Measurements from ENCODE around the gene ZC3H6. TPM values are rescaled to one million over a fixed set of nuclear protein-coding genes. Genes with fewer than 3 reads are reported as not detected.

The ZC3H6 gene
- total and polyA plus RNA-seq, 2 of the 13 experiments (the other 11 are each of a cell fraction or from before 2014, with no cell fraction given), result 0.71 to 0.93 TPM

DNA sequence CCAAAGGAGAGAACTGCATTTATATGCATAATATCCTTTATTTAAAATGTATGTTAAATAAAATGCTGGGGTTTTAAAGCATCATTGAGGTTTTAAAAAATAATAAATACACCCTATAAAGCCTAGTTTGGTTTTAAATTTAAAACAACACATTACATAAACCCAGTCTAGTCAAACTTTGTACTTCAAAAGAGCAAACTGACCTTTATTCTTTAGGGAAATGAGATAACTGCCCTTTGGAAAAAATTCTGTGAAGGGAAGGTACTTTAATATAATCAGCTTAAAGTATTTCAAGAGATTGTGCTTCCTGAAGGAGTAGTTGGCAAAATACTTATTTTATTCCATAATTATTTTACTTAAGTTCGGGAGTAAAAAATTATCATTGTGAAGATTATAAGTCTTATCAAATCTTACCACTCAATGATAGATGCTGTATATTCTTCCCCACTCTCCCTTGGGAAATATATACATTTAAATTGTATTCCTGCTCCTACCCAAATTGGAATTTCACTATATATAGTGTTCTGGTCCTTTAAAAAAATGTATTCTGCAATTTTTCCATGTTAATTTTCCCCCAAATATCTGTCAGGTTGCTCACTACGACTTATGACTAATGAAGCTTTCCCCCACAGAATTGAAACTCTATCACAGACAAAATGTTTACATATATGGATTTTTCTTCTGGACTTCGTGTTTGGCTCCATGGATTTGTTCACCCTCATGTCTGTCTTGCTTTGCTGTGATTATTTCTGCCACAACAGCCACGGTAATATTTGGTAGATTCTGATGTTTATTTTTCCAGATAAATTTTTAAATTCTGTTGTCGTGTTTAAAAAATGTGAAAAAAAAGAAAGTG is 42.1 kb downstream of the ZC3H6 start (continued):
- no peak for TF ChIP-seq TBP (CRISPR knock-in tag; IDR thresholded peaks at IDR 0.05)
- TF ChIP-seq MEF2D (CRISPR knock-in tag; IDR thresholded peaks at IDR 0.05), result no peak
- no peak for TF ChIP-seq TIGD3 (CRISPR knock-in tag; IDR thresholded peaks at IDR 0.05; ENCODE audit: borderline replicate concordance)
- no peak for TF ChIP-seq ZNF180 (CRISPR knock-in tag; IDR thresholded peaks at IDR 0.05; ENCODE audit: borderline replicate concordance, low read depth)
- no peak for TF ChIP-seq FIP1L1 (IDR thresholded peaks at IDR 0.05; ENCODE audit: borderline replicate concordance, insufficient read depth, low read depth, low read length)
- TF ChIP-seq, protein P1, sequence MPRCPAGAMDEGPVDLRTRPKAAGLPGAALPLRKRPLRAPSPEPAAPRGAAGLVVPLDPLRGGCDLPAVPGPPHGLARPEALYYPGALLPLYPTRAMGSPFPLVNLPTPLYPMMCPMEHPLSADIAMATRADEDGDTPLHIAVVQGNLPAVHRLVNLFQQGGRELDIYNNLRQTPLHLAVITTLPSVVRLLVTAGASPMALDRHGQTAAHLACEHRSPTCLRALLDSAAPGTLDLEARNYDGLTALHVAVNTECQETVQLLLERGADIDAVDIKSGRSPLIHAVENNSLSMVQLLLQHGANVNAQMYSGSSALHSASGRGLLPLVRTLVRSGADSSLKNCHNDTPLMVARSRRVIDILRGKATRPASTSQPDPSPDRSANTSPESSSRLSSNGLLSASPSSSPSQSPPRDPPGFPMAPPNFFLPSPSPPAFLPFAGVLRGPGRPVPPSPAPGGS (CRISPR knock-in tag; IDR thresholded peaks at IDR 0.05), result no peak
- TF ChIP-seq, protein P2, sequence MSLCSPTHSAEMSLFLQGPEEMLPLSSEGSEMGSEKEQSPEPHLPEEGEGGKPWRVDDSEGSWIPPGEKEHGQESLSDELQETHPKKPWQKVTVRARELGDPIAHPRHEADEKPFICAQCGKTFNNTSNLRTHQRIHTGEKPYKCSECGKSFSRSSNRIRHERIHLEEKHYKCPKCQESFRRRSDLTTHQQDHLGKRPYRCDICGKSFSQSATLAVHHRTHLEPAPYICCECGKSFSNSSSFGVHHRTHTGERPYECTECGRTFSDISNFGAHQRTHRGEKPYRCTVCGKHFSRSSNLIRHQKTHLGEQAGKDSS (CRISPR knock-in tag; IDR thresholded peaks at IDR 0.05; ENCODE audit: borderline replicate concordance, low read depth), result no peak
- no peak for TF ChIP-seq REXO4 (CRISPR knock-in tag; IDR thresholded peaks at IDR 0.05; ENCODE audit: borderline replicate concordance)
- no peak; the same call in 1 of the 2 replicates for TF ChIP-seq THRA (CRISPR knock-in tag; IDR thresholded peaks at IDR 0.05; ENCODE audit: borderline replicate concordance)
- peak; percentile 83; the same call in 1 of the 2 replicates for TF ChIP-seq NFIC (IDR thresholded peaks at IDR 0.05; ENCODE audit: low read length)
- TF ChIP-seq, protein P3, sequence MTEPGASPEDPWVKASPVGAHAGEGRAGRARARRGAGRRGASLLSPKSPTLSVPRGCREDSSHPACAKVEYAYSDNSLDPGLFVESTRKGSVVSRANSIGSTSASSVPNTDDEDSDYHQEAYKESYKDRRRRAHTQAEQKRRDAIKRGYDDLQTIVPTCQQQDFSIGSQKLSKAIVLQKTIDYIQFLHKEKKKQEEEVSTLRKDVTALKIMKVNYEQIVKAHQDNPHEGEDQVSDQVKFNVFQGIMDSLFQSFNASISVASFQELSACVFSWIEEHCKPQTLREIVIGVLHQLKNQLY (CRISPR knock-in tag; IDR thresholded peaks at IDR 0.05), result 0 out of 2 replicates have a peak, but pooled peaks have one; percentile 14
- TF ChIP-seq RBFOX2 (IDR thresholded peaks at IDR 0.05; ENCODE audit: low read depth, low read length), result no peak
- no peak for TF ChIP-seq ZNF562 (CRISPR knock-in tag; IDR thresholded peaks at IDR 0.05; ENCODE audit: borderline replicate concordance)
- TF ChIP-seq GRHL1 (CRISPR knock-in tag; conservative IDR thresholded peaks at IDR 0.05), result no peak
- TF ChIP-seq, protein P4, sequence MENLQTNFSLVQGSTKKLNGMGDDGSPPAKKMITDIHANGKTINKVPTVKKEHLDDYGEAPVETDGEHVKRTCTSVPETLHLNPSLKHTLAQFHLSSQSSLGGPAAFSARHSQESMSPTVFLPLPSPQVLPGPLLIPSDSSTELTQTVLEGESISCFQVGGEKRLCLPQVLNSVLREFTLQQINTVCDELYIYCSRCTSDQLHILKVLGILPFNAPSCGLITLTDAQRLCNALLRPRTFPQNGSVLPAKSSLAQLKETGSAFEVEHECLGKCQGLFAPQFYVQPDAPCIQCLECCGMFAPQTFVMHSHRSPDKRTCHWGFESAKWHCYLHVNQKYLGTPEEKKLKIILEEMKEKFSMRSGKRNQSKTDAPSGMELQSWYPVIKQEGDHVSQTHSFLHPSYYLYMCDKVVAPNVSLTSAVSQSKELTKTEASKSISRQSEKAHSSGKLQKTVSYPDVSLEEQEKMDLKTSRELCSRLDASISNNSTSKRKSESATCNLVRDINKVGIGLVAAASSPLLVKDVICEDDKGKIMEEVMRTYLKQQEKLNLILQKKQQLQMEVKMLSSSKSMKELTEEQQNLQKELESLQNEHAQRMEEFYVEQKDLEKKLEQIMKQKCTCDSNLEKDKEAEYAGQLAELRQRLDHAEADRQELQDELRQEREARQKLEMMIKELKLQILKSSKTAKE (CRISPR knock-in tag; IDR thresholded peaks at IDR 0.05; ENCODE audit: borderline replicate concordance), result no peak
- TF ChIP-seq KAT2B (IDR thresholded peaks at IDR 0.05; ENCODE audit: borderline replicate concordance, low read depth, low read length), result no peak; the same call in 1 of the 2 replicates
- no peak for TF ChIP-seq ZNF296 (CRISPR knock-in tag; conservative IDR thresholded peaks at IDR 0.05)
